ENCODE results near the gene ZFX.
"Not testable (repeated sequence)": the region's sequence is repeated elsewhere in the genome, so short reads cannot be mapped to it uniquely, and the experiment has no call there.

ZFX gene

DNA sequence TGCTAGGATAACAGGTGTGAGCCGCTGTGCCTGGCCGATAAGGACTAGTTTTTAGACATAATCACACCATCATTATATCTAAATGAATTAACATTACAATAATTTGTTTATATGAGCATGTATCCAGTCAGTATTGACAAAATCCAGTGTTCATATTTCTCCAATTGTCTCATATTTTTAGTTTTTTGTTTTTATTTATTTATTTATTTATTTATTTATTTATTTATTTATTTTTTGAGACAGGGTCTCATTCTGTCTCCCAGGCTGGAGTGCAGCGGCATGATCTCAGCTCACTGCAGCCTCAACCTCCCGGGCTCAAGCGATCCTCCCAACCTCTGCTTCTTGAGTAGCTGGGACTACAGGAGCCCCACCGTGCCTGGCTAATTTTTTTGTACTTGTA lies 5.5 kb upstream of the ZFX start:
- not testable (repeated sequence) for H3K9me3 ChIP-seq (ENCODE audit: insufficient read depth, low read depth, low read length); H3K9ac ChIP-seq (ENCODE audit: low read depth, low read length); H3K27me3 ChIP-seq (ENCODE audit: insufficient read depth, low read length); H3K27ac ChIP-seq (ENCODE audit: low read depth, low read length); H3K36me3 ChIP-seq (ENCODE audit: insufficient read depth, low read length); H3K4me3 ChIP-seq (ENCODE audit: low read length)
- H3K4me1 ChIP-seq (ENCODE audit: insufficient read depth, low read length) = peaks cover 24% of the 10 kb centered on the region
- 94% methylated on average over 6 of the region's 6 CpGs for WGBS

DNA sequence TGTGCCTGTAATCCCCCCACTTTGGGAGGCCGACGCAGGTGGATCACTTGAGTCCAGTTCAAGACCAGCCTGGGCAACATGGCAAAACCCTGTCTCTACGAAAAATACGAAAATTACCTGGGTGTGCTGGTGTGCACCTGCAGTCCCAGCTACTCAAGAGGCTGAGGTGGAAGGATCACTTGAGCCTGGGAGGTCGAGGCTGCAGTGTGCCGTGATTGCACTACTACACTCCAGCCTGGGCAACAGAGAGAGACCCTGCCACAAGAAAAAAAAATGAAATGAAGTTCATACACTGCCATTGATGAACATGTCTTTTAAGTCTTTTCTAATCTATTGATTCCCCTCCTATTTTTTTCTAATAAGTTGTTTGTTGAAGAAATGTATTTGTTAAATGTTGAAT lies 5.0 kb upstream of the ZFX start:
- Histone ChIP-seq H3K36me3 (ENCODE audit: insufficient read depth, low read length) (no peaks in the 10 kb centered on the region), H3K9me3 (ENCODE audit: insufficient read depth, low read depth, low read length) (no peaks in the 10 kb centered on the region), H3K9ac (ENCODE audit: low read depth, low read length) (no peak overlapping the region), H3K27me3 (ENCODE audit: insufficient read depth, low read length) (no peaks in the 10 kb centered on the region), H3K4me3 (ENCODE audit: low read length) (no peak overlapping the region), H3K27ac (ENCODE audit: low read depth, low read length) (no peak overlapping the region), H3K4me1 (ENCODE audit: insufficient read depth, low read length) (peaks cover 24% of the 10 kb centered on the region)
- 93% methylated on average over 6 of the region's 6 CpGs for WGBS

DNA sequence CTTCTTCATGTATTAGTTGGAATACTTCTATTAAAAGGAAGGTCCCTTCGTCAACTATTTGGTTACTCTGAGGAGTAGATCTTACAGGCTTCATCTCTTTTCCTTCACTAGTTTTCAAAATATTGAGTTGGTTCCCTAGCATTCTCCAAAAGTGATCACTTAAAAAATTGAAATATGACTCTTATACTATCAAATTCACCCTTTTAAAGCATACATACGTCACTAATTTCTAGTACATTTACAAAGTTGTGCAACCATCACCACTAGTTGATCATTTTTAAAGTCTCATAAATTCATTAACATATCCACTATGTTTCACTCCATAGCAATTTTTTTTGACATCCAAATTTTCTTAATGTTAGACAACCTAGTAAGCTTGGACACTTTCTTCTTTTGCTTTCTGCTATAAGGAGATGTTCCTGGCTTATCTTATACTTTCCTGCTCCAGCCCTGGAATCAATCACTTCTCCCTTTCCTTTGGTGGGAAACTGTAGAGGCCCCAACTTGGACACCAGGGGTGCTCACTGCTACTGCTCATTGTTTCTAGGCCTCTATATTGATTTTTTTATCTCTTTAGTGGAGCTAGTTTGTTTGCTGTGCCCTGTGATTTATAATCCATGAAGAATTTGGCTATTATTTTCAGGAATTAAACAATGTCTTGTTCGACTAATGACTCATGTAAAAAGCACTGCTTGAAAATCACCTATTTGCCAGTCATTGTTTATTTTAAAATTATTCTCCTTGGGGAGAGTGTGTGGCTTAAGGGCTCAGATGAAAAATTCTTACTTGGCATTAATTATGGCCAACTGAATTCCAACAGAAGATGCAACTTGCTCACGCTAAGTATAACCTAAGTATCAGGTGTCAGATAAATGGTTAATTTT lies 4.0 kb upstream of the ZFX start:
- Histone ChIP-seq H3K4me1 (ENCODE audit: insufficient read depth, low read length) (peaks cover 24% of the 10 kb centered on the region), H3K27me3 (ENCODE audit: insufficient read depth, low read length) (no peaks in the 10 kb centered on the region), H3K27ac (ENCODE audit: low read depth, low read length) (no peak overlapping the region), H3K9ac (ENCODE audit: low read depth, low read length) (no peak overlapping the region), H3K4me3 (ENCODE audit: low read length) (no peak overlapping the region), H3K36me3 (ENCODE audit: insufficient read depth, low read length) (no peaks in the 10 kb centered on the region), H3K9me3 (ENCODE audit: insufficient read depth, low read depth, low read length) (no peaks in the 10 kb centered on the region)
- WGBS = 92% methylated on average over 3 of the region's 4 CpGs

DNA sequence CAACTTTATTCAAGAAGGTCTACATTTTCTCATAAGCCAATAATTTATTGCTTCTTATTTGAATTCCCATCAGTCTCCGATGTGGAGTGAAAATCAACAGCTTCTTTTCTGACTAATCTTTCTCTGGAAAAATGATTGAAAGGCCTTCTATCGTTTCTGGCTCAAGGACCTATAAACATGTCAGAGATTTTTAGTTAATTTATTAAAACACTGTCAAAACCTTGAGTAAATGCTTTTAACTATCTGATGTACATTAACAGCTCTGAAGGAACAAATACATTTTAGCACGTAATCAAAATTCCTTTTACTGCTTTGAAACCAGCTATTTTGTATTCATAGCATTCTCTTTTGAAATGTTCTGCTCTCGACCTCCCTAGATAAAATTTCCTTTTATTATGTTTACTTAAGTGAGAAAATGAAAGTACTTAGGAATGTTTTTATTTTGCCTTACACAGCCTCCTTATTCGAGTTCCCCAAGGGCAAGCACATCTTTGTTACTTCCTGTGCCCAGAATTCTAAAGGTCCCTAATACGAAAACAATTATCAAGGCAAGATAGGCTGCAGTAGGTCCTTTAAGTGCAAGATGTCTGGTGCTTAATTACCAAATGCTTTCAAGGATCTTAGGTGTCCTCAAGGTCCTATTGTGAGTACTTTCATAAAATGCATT lies 3.1 kb upstream of the ZFX start:
- Histone ChIP-seq H3K9ac (ENCODE audit: low read depth, low read length) (no peak overlapping the region), H3K4me1 (ENCODE audit: insufficient read depth, low read length) (peaks cover 24% of the 10 kb centered on the region), H3K27me3 (ENCODE audit: insufficient read depth, low read length) (no peaks in the 10 kb centered on the region), H3K4me3 (ENCODE audit: low read length) (no peak overlapping the region), H3K9me3 (ENCODE audit: insufficient read depth, low read depth, low read length) (no peaks in the 10 kb centered on the region), H3K36me3 (ENCODE audit: insufficient read depth, low read length) (no peaks in the 10 kb centered on the region), H3K27ac (ENCODE audit: low read depth, low read length) (peak overlapping the region; percentile 58; the same call in 1 of the 2 replicates)
- WGBS = 63% methylated on average over 2 of the region's 6 CpGs

DNA sequence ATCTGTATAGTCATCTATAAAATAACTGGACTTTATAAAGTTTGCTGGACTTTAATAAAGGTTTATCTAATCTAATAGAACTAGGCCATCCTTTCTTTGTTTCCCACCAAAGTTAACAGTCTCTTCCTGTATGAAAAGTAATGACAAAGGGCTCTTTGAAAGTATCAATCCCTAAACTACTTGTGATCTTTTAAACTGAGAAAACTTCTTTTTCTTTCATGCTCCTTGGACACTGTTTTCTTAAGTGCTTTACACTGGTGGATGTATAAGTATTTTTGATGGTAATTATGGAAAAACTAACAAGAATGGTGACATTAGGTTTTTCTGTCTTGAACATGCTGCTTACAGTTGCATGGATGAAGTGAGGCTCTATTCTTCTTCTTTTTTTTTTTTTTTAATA lies 2.4 kb upstream of the ZFX start:
- Histone ChIP-seq H3K27ac (ENCODE audit: low read depth, low read length) (peak overlapping the region; percentile 58; the same call in 1 of the 2 replicates), H3K27me3 (ENCODE audit: insufficient read depth, low read length) (no peaks in the 10 kb centered on the region), H3K36me3 (ENCODE audit: insufficient read depth, low read length) (no peaks in the 10 kb centered on the region), H3K4me1 (ENCODE audit: insufficient read depth, low read length) (peaks cover 24% of the 10 kb centered on the region), H3K4me3 (ENCODE audit: low read length) (no peak overlapping the region), H3K9ac (ENCODE audit: low read depth, low read length) (no peak overlapping the region), H3K9me3 (ENCODE audit: insufficient read depth, low read depth, low read length) (no peaks in the 10 kb centered on the region)

DNA sequence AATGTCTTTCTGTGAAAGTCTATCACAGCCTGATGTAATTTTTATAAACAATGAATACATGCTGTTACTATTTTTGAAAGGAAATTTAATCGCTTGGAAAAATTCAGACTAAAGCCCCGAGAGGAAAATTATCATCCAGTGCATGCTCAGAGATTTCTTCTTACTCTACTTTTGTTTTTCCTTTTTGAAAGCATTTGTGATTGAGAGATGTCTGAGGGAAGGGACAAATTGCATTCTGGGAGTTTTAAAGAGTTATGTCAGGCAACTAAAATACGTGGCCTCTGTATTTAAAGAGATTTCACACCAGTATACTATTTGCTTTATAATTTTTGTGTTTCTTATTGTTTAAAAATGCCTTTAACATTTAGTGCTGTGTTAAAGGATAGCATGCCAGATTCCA lies 1.4 kb upstream of the ZFX start:
- H3K27ac ChIP-seq (ENCODE audit: low read depth, low read length) = peak overlapping the region; percentile 98
- H3K27me3 ChIP-seq (ENCODE audit: insufficient read depth, low read length) = no peaks in the 10 kb centered on the region
- H3K4me3 ChIP-seq (ENCODE audit: low read length) = peak overlapping the region; percentile 91; the same call in 1 of the 2 replicates
- 90% methylated on average over 2 of the region's 3 CpGs for WGBS
- no peaks in the 10 kb centered on the region for H3K9me3 ChIP-seq (ENCODE audit: insufficient read depth, low read depth, low read length)
- peak overlapping the region; percentile 94; the same call in 1 of the 2 replicates for H3K9ac ChIP-seq (ENCODE audit: low read depth, low read length)
- H3K4me1 ChIP-seq (ENCODE audit: insufficient read depth, low read length) = peaks cover 32% of the 10 kb centered on the region
- peaks cover 2% of the 10 kb centered on the region; the same call in 1 of the 2 replicates for H3K36me3 ChIP-seq (ENCODE audit: insufficient read depth, low read length)

DNA sequence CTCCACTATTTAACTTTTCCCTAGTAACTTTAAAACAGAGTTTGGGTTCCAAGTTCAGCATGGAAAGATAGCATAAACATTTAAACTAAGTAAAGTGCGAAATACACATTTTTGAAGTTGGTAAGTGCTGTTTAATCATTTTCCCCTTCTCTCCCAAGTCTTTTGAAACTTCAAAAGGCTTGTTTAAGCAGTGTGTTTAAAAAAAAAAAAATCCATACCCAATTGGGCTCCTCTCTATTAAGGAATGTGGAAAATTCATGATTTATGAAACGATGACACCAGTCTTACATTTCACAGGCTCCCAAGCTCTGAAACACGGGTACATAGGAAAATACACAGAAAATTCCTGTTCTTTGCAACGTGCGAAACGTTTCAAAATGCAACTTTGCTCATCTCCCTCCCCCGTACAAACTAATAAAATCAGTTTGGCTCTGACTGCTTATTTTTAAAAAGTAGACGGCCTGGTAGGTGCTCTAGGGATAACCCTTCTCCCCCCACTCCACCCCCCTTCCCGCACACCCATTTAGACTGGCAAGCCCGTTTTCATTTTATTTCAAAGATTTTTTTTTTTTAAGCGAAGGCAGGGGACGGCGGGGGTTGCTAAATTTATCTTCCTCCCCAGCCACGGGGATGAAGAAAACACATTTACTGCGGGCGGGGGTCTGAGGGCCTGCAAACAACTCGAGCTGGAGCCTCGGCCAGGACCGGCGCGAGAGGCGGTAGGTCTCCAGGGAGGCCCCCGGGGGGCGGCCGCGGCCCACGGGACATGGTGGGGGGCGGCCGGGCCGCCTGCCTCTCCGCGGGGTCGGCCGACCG lies 786 bp upstream of the ZFX start:
- WGBS = 4% methylated on average over 34 of the region's 35 CpGs
- Histone ChIP-seq H3K4me1 (ENCODE audit: insufficient read depth, low read length) (peaks cover 32% of the 10 kb centered on the region), H3K27ac (ENCODE audit: low read depth, low read length) (peak overlapping the region; percentile 98)

DNA sequence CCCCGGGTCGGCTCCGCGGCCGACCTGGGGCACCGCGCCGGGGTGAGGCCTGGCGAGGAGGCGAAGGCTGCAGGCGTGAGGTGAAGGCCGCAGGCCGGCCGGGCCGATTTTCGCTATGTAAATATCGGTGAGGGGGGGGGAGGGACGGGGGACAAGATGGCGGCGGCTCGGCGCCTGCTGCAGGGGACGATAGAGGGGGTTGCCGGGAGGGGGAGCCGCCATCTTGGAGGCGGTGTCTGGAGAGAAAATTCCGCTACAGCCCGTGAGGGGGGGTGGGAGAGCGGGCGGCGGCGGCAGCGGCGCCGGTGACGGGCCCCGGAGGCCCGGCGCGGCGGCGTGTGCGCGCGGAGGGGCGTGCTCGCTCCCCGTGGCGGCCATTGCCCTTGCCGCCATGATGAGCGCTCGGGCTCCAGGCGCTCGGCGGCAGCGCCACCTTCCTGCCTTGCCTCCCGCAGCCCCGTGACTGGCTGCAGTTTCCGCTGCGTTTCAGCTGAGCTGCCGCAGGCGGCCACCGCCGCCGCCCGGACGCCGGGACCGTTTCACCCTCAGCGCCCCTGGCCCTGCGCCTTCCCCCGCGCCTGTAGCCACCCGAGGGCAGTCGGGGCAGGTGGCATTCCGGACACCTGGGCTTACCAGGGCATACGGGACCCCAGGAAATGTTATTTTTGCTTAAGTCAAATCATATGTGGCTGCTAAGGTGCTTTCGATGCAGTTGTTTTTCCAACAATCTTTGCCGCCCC lies 692 bp downstream of the ZFX start:
- under 1% methylated on average over 79 of the region's 79 CpGs for whole genome bisulfite sequencing
- no peaks in the 10 kb centered on the region for H3K27me3 ChIP-seq (ENCODE audit: insufficient read depth, low read length)
- peak overlapping the region; percentile 91 for H3K4me3 ChIP-seq (ENCODE audit: low read length)
- H3K36me3 ChIP-seq (ENCODE audit: insufficient read depth, low read length) = peaks cover 14% of the 10 kb centered on the region
- no peaks in the 10 kb centered on the region for H3K9me3 ChIP-seq (ENCODE audit: insufficient read depth, low read depth, low read length)
- H3K4me1 ChIP-seq (ENCODE audit: insufficient read depth, low read length) = peaks cover 32% of the 10 kb centered on the region
- H3K27ac ChIP-seq (ENCODE audit: low read depth, low read length) = peak overlapping the region; percentile 98
- peak overlapping the region; percentile 94 for H3K9ac ChIP-seq (ENCODE audit: low read depth, low read length)

More for the DNA sequence above, 786 bp upstream of the ZFX start:
- no peaks in the 10 kb centered on the region for H3K9me3 ChIP-seq (ENCODE audit: insufficient read depth, low read depth, low read length)
- peak overlapping the region; percentile 94 for H3K9ac ChIP-seq (ENCODE audit: low read depth, low read length)
- peak overlapping the region; percentile 91 for H3K4me3 ChIP-seq (ENCODE audit: low read length)
- peaks cover 4% of the 10 kb centered on the region for H3K36me3 ChIP-seq (ENCODE audit: insufficient read depth, low read length)
- H3K27me3 ChIP-seq (ENCODE audit: insufficient read depth, low read length) = no peaks in the 10 kb centered on the region

DNA sequence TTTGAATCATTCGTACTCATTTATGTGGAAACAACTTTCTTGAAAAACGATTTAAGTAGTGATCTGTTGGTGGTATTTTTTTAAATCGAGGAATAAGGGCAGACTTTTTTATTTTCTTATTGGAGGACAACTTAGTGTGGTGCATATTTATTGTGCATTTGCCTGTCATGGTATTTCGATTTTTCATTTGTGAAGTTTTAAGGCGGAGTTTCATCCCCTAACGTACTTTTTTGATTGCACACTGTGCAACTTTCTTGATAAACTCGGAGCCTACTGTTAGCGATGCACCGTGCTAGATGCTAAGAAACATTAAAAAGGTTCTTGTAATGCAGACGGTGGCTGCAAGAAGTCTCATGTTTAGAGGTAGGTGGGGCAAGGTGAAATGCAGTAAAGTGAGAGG lies 1.4 kb downstream of the ZFX start:
- no peaks in the 10 kb centered on the region for H3K9me3 ChIP-seq (ENCODE audit: insufficient read depth, low read depth, low read length)
- H3K27ac ChIP-seq (ENCODE audit: low read depth, low read length) = peak overlapping the region; percentile 98; the same call in 1 of the 2 replicates
- H3K4me3 ChIP-seq (ENCODE audit: low read length) = peak overlapping the region; percentile 91
- H3K4me1 ChIP-seq (ENCODE audit: insufficient read depth, low read length) = peaks cover 25% of the 10 kb centered on the region
- peaks cover 15% of the 10 kb centered on the region for H3K36me3 ChIP-seq (ENCODE audit: insufficient read depth, low read length)
- H3K9ac ChIP-seq (ENCODE audit: low read depth, low read length) = peak overlapping the region; percentile 94
- H3K27me3 ChIP-seq (ENCODE audit: insufficient read depth, low read length) = no peaks in the 10 kb centered on the region
- WGBS = 5% methylated on average over 10 of the region's 10 CpGs

DNA sequence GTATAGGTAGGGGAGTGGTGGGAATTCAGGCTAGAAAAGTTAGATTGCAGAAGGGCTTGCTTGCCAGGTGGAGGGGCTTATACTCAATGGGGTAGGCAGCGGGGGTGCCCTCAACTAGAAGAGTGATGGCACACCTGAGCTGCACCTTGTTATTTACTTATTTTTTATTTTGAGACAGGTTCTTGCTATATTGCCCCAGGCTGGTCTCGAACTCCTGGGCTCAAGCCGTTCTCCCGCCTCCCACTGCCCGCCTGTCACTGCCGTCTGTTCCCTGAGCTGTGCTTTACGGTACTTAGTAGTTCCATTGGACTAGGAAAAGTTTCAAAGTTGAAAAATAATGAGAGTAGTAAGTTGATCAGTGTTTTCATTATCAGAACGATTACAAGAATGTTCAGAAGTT lies 2.0 kb downstream of the ZFX start:
- Histone ChIP-seq H3K27ac (ENCODE audit: low read depth, low read length) (no peak overlapping the region; the same call in 1 of the 2 replicates), H3K36me3 (ENCODE audit: insufficient read depth, low read length) (peaks cover 15% of the 10 kb centered on the region), H3K4me1 (ENCODE audit: insufficient read depth, low read length) (peaks cover 20% of the 10 kb centered on the region), H3K9ac (ENCODE audit: low read depth, low read length) (peak overlapping the region; percentile 94; the same call in 1 of the 2 replicates), H3K27me3 (ENCODE audit: insufficient read depth, low read length) (no peaks in the 10 kb centered on the region), H3K4me3 (ENCODE audit: low read length) (peak overlapping the region; percentile 91), H3K9me3 (ENCODE audit: insufficient read depth, low read depth, low read length) (no peaks in the 10 kb centered on the region)
- 86% methylated on average over 8 of the region's 8 CpGs for WGBS

Data from HUES64 (cell line).